OCI-LY3 (cell line): ENCODE measurements around the gene NCOA3.
"Not testable (repeated sequence)": the region's sequence is repeated elsewhere in the genome, so short reads cannot be mapped to it uniquely, and the experiment has no call there.

ENCODE experiments used
- H2AFZ ChIP-seq: fragments of 200-600, 300-600 bp; shearing (Covaris generic); 2 replicates; pipeline ENCODE4 v1.6.0; 2014; ENCODE audit warnings: antibody characterized with exemption, low read depth, low read length
- H3K27ac ChIP-seq: fragments of 200-600, 300-600 bp; sonication (generic); 2 replicates; pipeline ENCODE4 v1.5.1; 2014; ENCODE audit warnings: mild to moderate bottlenecking, low read length, moderate library complexity, mixed read lengths
- H3K27me3 ChIP-seq: fragments of 200-600, 300-600 bp; sonication (generic); 2 replicates; pipeline ENCODE4 v1.6.1; 2014; ENCODE audit warnings: low read depth, low read length, mixed read lengths
- H3K36me3 ChIP-seq: fragments of 200-600, 300-600 bp; sonication (generic); replicated peaks from 2 replicates; pipeline ENCODE3; 2014; ENCODE audit warnings: low read depth, low read length, mixed read lengths
- H3K4me1 ChIP-seq: fragments of 300-600, 200-600 bp; sonication (generic); 2 replicates; pipeline ENCODE4 v1.6.1; 2014; ENCODE audit warnings: low read length, mixed read lengths
- H3K4me2 ChIP-seq: fragments of 200-600, 300-600 bp; sonication (generic); 2 replicates; pipeline ENCODE4 v1.6.1; 2014; ENCODE audit warnings: low read length, mixed read lengths
- H3K4me3 ChIP-seq: fragments of 300-600, 200-600 bp; sonication (generic); 2 replicates; pipeline ENCODE4 v1.5.1; 2014; ENCODE audit warnings: antibody characterized with exemption, mild to moderate bottlenecking, low read length, moderate library complexity
- H3K79me2 ChIP-seq: fragments of 300-600, 200-600 bp; shearing (Covaris generic); 2 replicates; pipeline ENCODE4 v1.6.1; 2014; ENCODE audit warnings: mild to moderate bottlenecking, low read length, mixed read lengths
- H3K9ac ChIP-seq: fragments of 300-600, 200-600 bp; shearing (Covaris generic); 2 replicates; pipeline ENCODE4 v1.6.0; 2014; ENCODE audit warnings: mild to moderate bottlenecking, low read length, moderate library complexity
- H3K9me3 ChIP-seq: fragments of 200-600, 300-600 bp; shearing (Covaris generic); 2 replicates; pipeline ENCODE4 v1.6.1; 2014; ENCODE audit warnings: low read length, mixed read lengths; ENCODE audit not compliant: insufficient read depth
- H4K20me1 ChIP-seq: fragments of 200-600, 300-600 bp; sonication (generic); 2 replicates; pipeline ENCODE4 v1.6.1; 2016; ENCODE audit warnings: low read length, mixed read lengths; ENCODE audit not compliant: insufficient read depth
- EZH2phosphoT487 ChIP-seq: fragments of 200-600 bp; shearing (Covaris generic); IDR thresholded peaks from 2 replicates; pipeline ENCODE4 v1.6.1; 2018; ENCODE audit warnings: antibody characterized with exemption, mixed run types, low read depth
- TF ChIP-seq, protein P1 (sequence below): fragments of 200-600, 300-600 bp; sonication (generic); IDR thresholded peaks from 2 replicates; pipeline ENCODE4 v1.5.1; 2014; ENCODE audit warnings: antibody characterized with exemption, low read length, low read depth

NCOA3 gene

DNA sequence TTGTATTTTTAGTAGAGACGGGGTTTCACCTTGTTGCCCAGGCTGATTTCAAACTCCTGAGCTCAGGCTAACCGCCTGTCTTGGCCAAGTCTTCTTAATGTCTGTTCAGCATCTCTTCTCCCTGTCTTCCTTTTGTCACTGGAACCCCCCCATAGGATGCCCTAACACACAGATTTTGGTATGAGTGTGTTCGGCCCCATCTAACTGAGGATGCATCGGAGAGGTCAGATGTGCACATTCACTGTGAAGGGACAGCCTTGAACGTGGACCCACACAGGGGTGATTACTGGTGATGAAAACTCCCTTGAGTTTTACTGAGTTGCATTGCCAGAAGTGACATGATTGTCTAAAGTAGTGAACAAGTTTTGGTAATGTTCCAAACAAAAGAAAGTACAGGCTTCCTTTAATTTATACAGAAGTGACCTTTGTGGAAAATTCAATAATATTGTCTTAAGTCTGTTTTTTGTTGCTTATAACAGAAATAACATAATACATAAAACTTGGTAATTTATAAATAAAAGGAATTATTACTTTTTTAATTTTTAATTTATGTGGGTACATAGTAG, 40.5 kb upstream of the NCOA3 start:
- Histone ChIP-seq H4K20me1 (no peaks in the 10 kb centered on the region), H3K9me3 (no peaks in the 10 kb centered on the region), H2AFZ (no peak overlapping the region), H3K4me2 (no peak overlapping the region), H3K9ac (no peak overlapping the region), H3K27ac (no peak overlapping the region), H3K4me1 (peaks cover 8% of the 10 kb centered on the region), H3K36me3 (no peaks in the 10 kb centered on the region), H3K27me3 (no peaks in the 10 kb centered on the region), H3K4me3 (no peak overlapping the region), H3K79me2 (no peaks in the 10 kb centered on the region)
- TF ChIP-seq, protein P1, sequence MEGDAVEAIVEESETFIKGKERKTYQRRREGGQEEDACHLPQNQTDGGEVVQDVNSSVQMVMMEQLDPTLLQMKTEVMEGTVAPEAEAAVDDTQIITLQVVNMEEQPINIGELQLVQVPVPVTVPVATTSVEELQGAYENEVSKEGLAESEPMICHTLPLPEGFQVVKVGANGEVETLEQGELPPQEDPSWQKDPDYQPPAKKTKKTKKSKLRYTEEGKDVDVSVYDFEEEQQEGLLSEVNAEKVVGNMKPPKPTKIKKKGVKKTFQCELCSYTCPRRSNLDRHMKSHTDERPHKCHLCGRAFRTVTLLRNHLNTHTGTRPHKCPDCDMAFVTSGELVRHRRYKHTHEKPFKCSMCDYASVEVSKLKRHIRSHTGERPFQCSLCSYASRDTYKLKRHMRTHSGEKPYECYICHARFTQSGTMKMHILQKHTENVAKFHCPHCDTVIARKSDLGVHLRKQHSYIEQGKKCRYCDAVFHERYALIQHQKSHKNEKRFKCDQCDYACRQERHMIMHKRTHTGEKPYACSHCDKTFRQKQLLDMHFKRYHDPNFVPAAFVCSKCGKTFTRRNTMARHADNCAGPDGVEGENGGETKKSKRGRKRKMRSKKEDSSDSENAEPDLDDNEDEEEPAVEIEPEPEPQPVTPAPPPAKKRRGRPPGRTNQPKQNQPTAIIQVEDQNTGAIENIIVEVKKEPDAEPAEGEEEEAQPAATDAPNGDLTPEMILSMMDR: no peak
- TF ChIP-seq EZH2phosphoT487: no peak

DNA sequence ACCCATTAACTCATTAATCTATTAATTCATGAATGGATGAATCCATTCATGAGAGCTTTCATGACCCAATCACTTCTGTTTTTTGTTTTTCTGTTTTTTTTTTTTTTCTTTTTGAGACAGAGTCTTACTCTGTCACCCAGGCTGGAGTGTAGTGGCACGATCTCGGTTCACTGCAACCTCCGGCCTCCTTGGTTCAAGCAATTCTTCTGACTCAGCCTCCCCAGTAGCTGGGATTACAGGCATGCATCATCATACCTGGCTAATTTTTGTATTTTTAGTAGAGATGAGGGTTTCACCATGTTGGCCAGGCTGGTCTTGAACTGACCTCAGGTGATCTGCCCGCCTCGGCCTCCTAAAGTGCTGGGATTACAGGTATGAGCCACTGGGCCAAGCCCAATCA, 39.8 kb upstream of the NCOA3 start:
- H3K27me3 ChIP-seq, H3K36me3 ChIP-seq, H3K4me1 ChIP-seq: not testable (repeated sequence)

DNA sequence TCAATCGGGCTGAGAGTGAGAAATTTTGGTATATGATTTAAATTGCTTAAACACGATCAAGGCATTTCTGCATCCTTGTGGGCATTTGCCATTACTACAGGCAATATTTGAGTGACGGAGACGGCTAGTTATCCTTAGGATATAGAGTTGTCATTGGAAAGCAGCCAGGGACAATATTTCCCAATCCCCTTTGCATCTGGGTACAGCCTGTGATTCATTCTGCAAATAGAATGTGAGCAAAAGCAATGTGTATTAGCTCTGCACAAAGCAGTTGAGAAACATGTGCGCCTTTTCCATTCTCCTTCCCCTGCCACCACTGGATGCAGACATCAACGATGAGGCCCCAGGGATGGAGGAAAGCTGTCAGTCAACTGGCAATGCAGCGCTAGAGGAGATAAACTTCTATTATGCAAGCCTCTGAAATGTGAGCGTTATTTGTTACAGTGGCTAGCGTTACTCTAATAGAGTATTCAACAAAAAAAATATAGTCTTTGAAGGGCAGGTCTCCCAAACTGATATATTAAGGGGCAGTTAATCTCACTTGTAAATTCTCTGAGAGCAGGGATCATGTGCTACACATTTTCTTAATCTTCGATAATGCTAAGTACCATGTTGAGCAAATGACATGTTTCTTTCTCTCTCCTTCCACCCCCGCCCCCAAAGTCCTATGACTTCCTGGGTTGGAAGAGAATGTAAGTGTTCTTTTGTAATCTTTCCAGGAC, 37.1 kb upstream of the NCOA3 start:
- Histone ChIP-seq H3K27me3 (no peaks in the 10 kb centered on the region), H3K27ac (no peak overlapping the region), H3K9me3 (no peaks in the 10 kb centered on the region), H3K79me2 (no peaks in the 10 kb centered on the region), H3K4me1 (peaks cover 18% of the 10 kb centered on the region), H3K4me2 (no peak overlapping the region), H2AFZ (no peak overlapping the region), H3K4me3 (no peak overlapping the region), H3K36me3 (no peaks in the 10 kb centered on the region), H3K9ac (no peak overlapping the region), H4K20me1 (no peaks in the 10 kb centered on the region)
- TF ChIP-seq, protein P1: peak; percentile 35
- no peak for TF ChIP-seq EZH2phosphoT487

More for the DNA sequence above, 39.8 kb upstream of the NCOA3 start:
- H3K4me3 ChIP-seq, H4K20me1 ChIP-seq, H3K4me2 ChIP-seq, H3K27ac ChIP-seq, H3K9ac ChIP-seq, H3K79me2 ChIP-seq, H2AFZ ChIP-seq, H3K9me3 ChIP-seq: not testable (repeated sequence)

DNA sequence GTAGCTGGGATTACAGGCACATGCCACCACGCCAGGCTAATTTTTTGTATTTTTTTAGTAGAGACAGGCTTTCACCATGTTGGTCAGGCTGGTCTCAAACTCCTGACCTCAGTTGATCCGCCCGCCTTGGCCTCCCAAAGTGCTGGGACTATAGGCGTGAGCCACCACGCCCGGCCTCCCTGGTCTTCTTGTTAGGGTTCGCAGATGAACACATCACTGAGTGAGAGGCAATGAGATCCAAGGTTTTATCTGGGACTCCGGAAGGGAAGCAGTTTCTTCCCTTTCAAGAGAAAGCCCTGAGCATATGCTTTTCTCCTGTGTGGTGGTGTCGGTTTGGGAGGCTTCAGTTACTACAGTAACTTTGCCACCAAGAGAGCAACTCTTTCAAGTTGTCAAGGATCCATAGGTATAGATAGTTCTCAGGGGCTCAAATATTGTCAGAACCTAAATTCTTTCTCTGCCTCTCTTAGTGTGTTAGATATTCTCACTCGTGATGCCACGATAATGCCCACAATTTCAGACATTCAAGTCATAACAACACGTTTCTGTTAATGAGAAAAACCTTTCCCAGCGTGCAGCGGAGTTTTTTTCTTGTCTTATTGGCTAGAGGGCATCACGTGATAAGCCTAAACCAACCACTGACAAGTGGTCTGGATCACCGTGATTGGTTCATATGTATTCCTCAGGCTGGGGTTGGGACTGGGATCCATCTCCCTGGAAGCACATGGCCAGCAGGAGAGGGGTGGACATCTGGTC, 36.2 kb upstream of the NCOA3 start:
- no peak overlapping the region for H3K9ac ChIP-seq
- H3K4me2 ChIP-seq: no peak overlapping the region
- no peaks in the 10 kb centered on the region for H3K79me2 ChIP-seq
- no peak overlapping the region for H2AFZ ChIP-seq
- H3K4me3 ChIP-seq: no peak overlapping the region
- H3K4me1 ChIP-seq: peaks cover 21% of the 10 kb centered on the region
- no peaks in the 10 kb centered on the region for H3K36me3 ChIP-seq
- TF ChIP-seq, protein P1: no peak
- TF ChIP-seq EZH2phosphoT487: no peak
- no peaks in the 10 kb centered on the region for H4K20me1 ChIP-seq
- H3K27ac ChIP-seq: no peak overlapping the region
- H3K27me3 ChIP-seq: no peaks in the 10 kb centered on the region
- no peaks in the 10 kb centered on the region for H3K9me3 ChIP-seq
